ENCODE measurements around the gene GDAP2. TPM values are rescaled to one million over a fixed set of nuclear protein-coding genes. Genes with fewer than 3 reads are reported as not detected.

Gene GDAP2
- polyA plus RNA-seq, 1 donor: 14.3 TPM

GRCh38 chr1:117826119-117826518, 103.3 kb downstream of the GDAP2 start:
- Histone ChIP-seq H3K27me3 (ENCODE audit: control insufficient read depth, insufficient read depth, low read length) (peaks cover 2% of the 10 kb centered on the region), H3K4me1 (ENCODE audit: control insufficient read depth, insufficient read depth, low read length) (no peaks in the 10 kb centered on the region), H3K4me3 (ENCODE audit: low read length) (no peak overlapping the region), H3K36me3 (ENCODE audit: control insufficient read depth, insufficient read depth, low read length) (no peaks in the 10 kb centered on the region), H3K9me3 (ENCODE audit: control insufficient read depth, low read depth, low read length) (no peaks in the 10 kb centered on the region), H3K27ac (ENCODE audit: low read length) (no peak overlapping the region)
- no peak for DNase-seq
- WGBS (ENCODE audit: insufficient coverage, low lambda C conversion rate): no CpG with 5 or more reads among the region's 2 CpGs

GRCh38 chr1:117825414-117825813, 104.0 kb downstream of the GDAP2 start:
- H3K4me1 ChIP-seq (ENCODE audit: control insufficient read depth, insufficient read depth, low read length): no peaks in the 10 kb centered on the region
- peaks cover 2% of the 10 kb centered on the region for H3K27me3 ChIP-seq (ENCODE audit: control insufficient read depth, insufficient read depth, low read length)
- H3K36me3 ChIP-seq (ENCODE audit: control insufficient read depth, insufficient read depth, low read length): no peaks in the 10 kb centered on the region
- no peak overlapping the region for H3K4me3 ChIP-seq (ENCODE audit: low read length)
- DNase-seq: no peak
- no CpG with 5 or more reads among the region's 2 CpGs for WGBS (ENCODE audit: insufficient coverage, low lambda C conversion rate)
- no peak overlapping the region for H3K27ac ChIP-seq (ENCODE audit: low read length)
- H3K9me3 ChIP-seq (ENCODE audit: control insufficient read depth, low read depth, low read length): no peaks in the 10 kb centered on the region

- Histone ChIP-seq H3K27ac (ENCODE audit: low read length) (no peak overlapping the region), H3K9me3 (ENCODE audit: control insufficient read depth, low read depth, low read length) (no peaks in the 10 kb centered on the region), H3K4me3 (ENCODE audit: low read length) (no peak overlapping the region), H3K4me1 (ENCODE audit: control insufficient read depth, insufficient read depth, low read length) (no peaks in the 10 kb centered on the region), H3K27me3 (ENCODE audit: control insufficient read depth, insufficient read depth, low read length) (peaks cover 2% of the 10 kb centered on the region), H3K36me3 (ENCODE audit: control insufficient read depth, insufficient read depth, low read length) (no peaks in the 10 kb centered on the region)
- no CpG with 5 or more reads among the region's 1 CpG for WGBS (ENCODE audit: insufficient coverage, low lambda C conversion rate)
- DNase-seq: no peak
Measured at GRCh38 chr1:117824616-117825015, 104.8 kb downstream of the GDAP2 start.

- Histone ChIP-seq H3K27ac (ENCODE audit: low read length) (no peak overlapping the region), H3K9me3 (ENCODE audit: control insufficient read depth, low read depth, low read length) (no peaks in the 10 kb centered on the region), H3K4me1 (ENCODE audit: control insufficient read depth, insufficient read depth, low read length) (no peaks in the 10 kb centered on the region), H3K36me3 (ENCODE audit: control insufficient read depth, insufficient read depth, low read length) (no peaks in the 10 kb centered on the region), H3K27me3 (ENCODE audit: control insufficient read depth, insufficient read depth, low read length) (peaks cover 2% of the 10 kb centered on the region), H3K4me3 (ENCODE audit: low read length) (no peak overlapping the region)
- peak; percentile 16 to 31 for DNase-seq
- no CpG with 5 or more reads among the region's 3 CpGs for WGBS (ENCODE audit: insufficient coverage, low lambda C conversion rate)
Measured at GRCh38 chr1:117821774-117822482, 107.5 kb downstream of the GDAP2 start.

GRCh38 chr1:117821382-117821755, 108.1 kb downstream of the GDAP2 start:
- no peak overlapping the region for H3K4me3 ChIP-seq (ENCODE audit: low read length)
- peaks cover 2% of the 10 kb centered on the region for H3K27me3 ChIP-seq (ENCODE audit: control insufficient read depth, insufficient read depth, low read length)
- no peaks in the 10 kb centered on the region for H3K9me3 ChIP-seq (ENCODE audit: control insufficient read depth, low read depth, low read length)
- DNase-seq: no peak
- no peak overlapping the region for H3K27ac ChIP-seq (ENCODE audit: low read length)
- H3K36me3 ChIP-seq (ENCODE audit: control insufficient read depth, insufficient read depth, low read length): no peaks in the 10 kb centered on the region
- no peaks in the 10 kb centered on the region for H3K4me1 ChIP-seq (ENCODE audit: control insufficient read depth, insufficient read depth, low read length)
- no CpG with 5 or more reads among the region's 5 CpGs for WGBS (ENCODE audit: insufficient coverage, low lambda C conversion rate)

GRCh38 chr1:117820694-117821381, 108.6 kb downstream of the GDAP2 start:
- H3K27me3 ChIP-seq (ENCODE audit: control insufficient read depth, insufficient read depth, low read length): peaks cover 2% of the 10 kb centered on the region
- DNase-seq: no peak
- no peaks in the 10 kb centered on the region for H3K4me1 ChIP-seq (ENCODE audit: control insufficient read depth, insufficient read depth, low read length)
- H3K9me3 ChIP-seq (ENCODE audit: control insufficient read depth, low read depth, low read length): no peaks in the 10 kb centered on the region
- H3K27ac ChIP-seq (ENCODE audit: low read length): no peak overlapping the region
- H3K4me3 ChIP-seq (ENCODE audit: low read length): no peak overlapping the region
- no peaks in the 10 kb centered on the region for H3K36me3 ChIP-seq (ENCODE audit: control insufficient read depth, insufficient read depth, low read length)
- WGBS (ENCODE audit: insufficient coverage, low lambda C conversion rate): no CpG with 5 or more reads among the region's 7 CpGs

GRCh38 chr1:117820096-117820495, 109.3 kb downstream of the GDAP2 start:
- H3K4me1 ChIP-seq (ENCODE audit: control insufficient read depth, insufficient read depth, low read length): no peaks in the 10 kb centered on the region
- no peaks in the 10 kb centered on the region for H3K9me3 ChIP-seq (ENCODE audit: control insufficient read depth, low read depth, low read length)
- WGBS (ENCODE audit: insufficient coverage, low lambda C conversion rate): no CpG with 5 or more reads among the region's 2 CpGs
- DNase-seq: no peak
- no peaks in the 10 kb centered on the region for H3K36me3 ChIP-seq (ENCODE audit: control insufficient read depth, insufficient read depth, low read length)
- no peak overlapping the region for H3K4me3 ChIP-seq (ENCODE audit: low read length)
- no peak overlapping the region for H3K27ac ChIP-seq (ENCODE audit: low read length)
- peaks cover 2% of the 10 kb centered on the region for H3K27me3 ChIP-seq (ENCODE audit: control insufficient read depth, insufficient read depth, low read length)

- no peak for DNase-seq
- no CpG with 5 or more reads among the region's 4 CpGs for WGBS (ENCODE audit: insufficient coverage, low lambda C conversion rate)
- Histone ChIP-seq H3K9me3 (ENCODE audit: control insufficient read depth, low read depth, low read length) (no peaks in the 10 kb centered on the region), H3K4me1 (ENCODE audit: control insufficient read depth, insufficient read depth, low read length) (no peaks in the 10 kb centered on the region), H3K4me3 (ENCODE audit: low read length) (no peak overlapping the region), H3K27me3 (ENCODE audit: control insufficient read depth, insufficient read depth, low read length) (no peaks in the 10 kb centered on the region), H3K27ac (ENCODE audit: low read length) (no peak overlapping the region), H3K36me3 (ENCODE audit: control insufficient read depth, insufficient read depth, low read length) (no peaks in the 10 kb centered on the region)
Measured at GRCh38 chr1:117819301-117819700, 110.1 kb downstream of the GDAP2 start.

GRCh38 chr1:117818456-117818855, 111.0 kb downstream of the GDAP2 start:
- Histone ChIP-seq H3K9me3 (ENCODE audit: control insufficient read depth, low read depth, low read length) (no peaks in the 10 kb centered on the region), H3K4me1 (ENCODE audit: control insufficient read depth, insufficient read depth, low read length) (no peaks in the 10 kb centered on the region), H3K27me3 (ENCODE audit: control insufficient read depth, insufficient read depth, low read length) (no peaks in the 10 kb centered on the region), H3K4me3 (ENCODE audit: low read length) (no peak overlapping the region), H3K27ac (ENCODE audit: low read length) (no peak overlapping the region), H3K36me3 (ENCODE audit: control insufficient read depth, insufficient read depth, low read length) (no peaks in the 10 kb centered on the region)
- DNase-seq: no peak
- WGBS (ENCODE audit: insufficient coverage, low lambda C conversion rate): no CpG with 5 or more reads among the region's 8 CpGs

- no peaks in the 10 kb centered on the region for H3K9me3 ChIP-seq (ENCODE audit: control insufficient read depth, low read depth, low read length)
Measured at GRCh38 chr1:117817629-117818028, 111.8 kb downstream of the GDAP2 start.

GRCh38 chr1:117815926-117816325, 113.5 kb downstream of the GDAP2 start:
- DNase-seq: no peak
- no peak overlapping the region for H3K4me3 ChIP-seq (ENCODE audit: low read length)
- no peaks in the 10 kb centered on the region for H3K9me3 ChIP-seq (ENCODE audit: control insufficient read depth, low read depth, low read length)
- H3K4me1 ChIP-seq (ENCODE audit: control insufficient read depth, insufficient read depth, low read length): no peaks in the 10 kb centered on the region
- WGBS (ENCODE audit: insufficient coverage, low lambda C conversion rate): no CpG with 5 or more reads among the region's 9 CpGs
- no peak overlapping the region for H3K27ac ChIP-seq (ENCODE audit: low read length)
- no peaks in the 10 kb centered on the region for H3K36me3 ChIP-seq (ENCODE audit: control insufficient read depth, insufficient read depth, low read length)
- H3K27me3 ChIP-seq (ENCODE audit: control insufficient read depth, insufficient read depth, low read length): no peaks in the 10 kb centered on the region

More at GRCh38 chr1:117817629-117818028, 111.8 kb downstream of the GDAP2 start:
- Histone ChIP-seq H3K4me3 (ENCODE audit: low read length) (no peak overlapping the region), H3K27ac (ENCODE audit: low read length) (no peak overlapping the region), H3K36me3 (ENCODE audit: control insufficient read depth, insufficient read depth, low read length) (no peaks in the 10 kb centered on the region), H3K4me1 (ENCODE audit: control insufficient read depth, insufficient read depth, low read length) (no peaks in the 10 kb centered on the region), H3K27me3 (ENCODE audit: control insufficient read depth, insufficient read depth, low read length) (no peaks in the 10 kb centered on the region)
- no CpG with 5 or more reads among the region's 5 CpGs for WGBS (ENCODE audit: insufficient coverage, low lambda C conversion rate)
- DNase-seq: no peak

All from large intestine (tissue), 3 donors.